Putamen (tissue), 1 donor: ENCODE measurements around the gene DOCK1.

Experiments used
- DNase-seq: peaks from one replicate; pipeline ENCODE4 v3.0.0-alpha.2; 2016; ENCODE audit warnings: low spot score

DOCK1 gene

GRCh38 chr10:127314797-127315196 lies 409.6 kb downstream of the DOCK1 start:
- no peak for DNase-seq

GRCh38 chr10:127315888-127316287 lies 410.7 kb downstream of the DOCK1 start:
- no peak for DNase-seq

GRCh38 chr10:127318396-127318795 lies 413.2 kb downstream of the DOCK1 start:
- DNase-seq, result no peak

GRCh38 chr10:127319271-127319670 lies 414.0 kb downstream of the DOCK1 start:
- DNase-seq, result no peak

GRCh38 chr10:127319691-127320090 lies 414.5 kb downstream of the DOCK1 start:
- no peak for DNase-seq

GRCh38 chr10:127320176-127320575 lies 414.9 kb downstream of the DOCK1 start:
- no peak for DNase-seq

GRCh38 chr10:127322286-127322685 lies 417.1 kb downstream of the DOCK1 start:
- DNase-seq, result no peak

- no peak for DNase-seq
These were observed 420.3 kb downstream of the DOCK1 start for GRCh38 chr10:127325506-127325905.

- DNase-seq, result no peak
These were observed 421.7 kb downstream of the DOCK1 start for GRCh38 chr10:127326883-127327282.

- no peak for DNase-seq
These were observed 426.5 kb downstream of the DOCK1 start for GRCh38 chr10:127331696-127332095.

GRCh38 chr10:127332631-127333030 lies 427.4 kb downstream of the DOCK1 start:
- DNase-seq, result peak; percentile 15

- no peak for DNase-seq
These were observed 432.6 kb downstream of the DOCK1 start for GRCh38 chr10:127337801-127338200.

- peak; percentile 25 for DNase-seq
These were observed 433.3 kb downstream of the DOCK1 start for GRCh38 chr10:127338399-127339110.

GRCh38 chr10:127343821-127344220 lies 438.6 kb downstream of the DOCK1 start:
- DNase-seq, result no peak

- DNase-seq, result no peak
These were observed 439.1 kb downstream of the DOCK1 start for GRCh38 chr10:127344346-127344745.

GRCh38 chr10:127345231-127345965 lies 440.2 kb downstream of the DOCK1 start:
- no peak for DNase-seq

- no peak for DNase-seq
These were observed 441.4 kb downstream of the DOCK1 start for GRCh38 chr10:127346604-127347003.

GRCh38 chr10:127347202-127347959 lies 442.2 kb downstream of the DOCK1 start:
- no peak for DNase-seq

GRCh38 chr10:127349737-127350136 lies 444.5 kb downstream of the DOCK1 start:
- DNase-seq, result no peak

- no peak for DNase-seq
These were observed 446.3 kb downstream of the DOCK1 start for GRCh38 chr10:127351542-127351941.

- DNase-seq, result no peak
These were observed 448.3 kb downstream of the DOCK1 start for GRCh38 chr10:127353544-127353943.

- DNase-seq, result no peak
These were observed 449.0 kb downstream of the DOCK1 start for GRCh38 chr10:127354255-127354654.

- no peak for DNase-seq
These were observed 449.8 kb downstream of the DOCK1 start for GRCh38 chr10:127354992-127355391.
